ENCODE measurements around the gene BAHD1.

GRCh38 chr15:40501487-40501886, 60.7 kb downstream of the BAHD1 start:
- TF ChIP-seq RELA (CRISPR knock-in tag; IDR thresholded peaks at IDR 0.05; ENCODE audit: borderline replicate concordance) (no peak), MAX (CRISPR knock-in tag; IDR thresholded peaks at IDR 0.05) (no peak), JUN (CRISPR knock-in tag; IDR thresholded peaks at IDR 0.05) (no peak), TP53 (CRISPR knock-in tag; IDR thresholded peaks at IDR 0.05) (no peak), ZNF416 (CRISPR knock-in tag; IDR thresholded peaks at IDR 0.05) (no peak), PREB (CRISPR knock-in tag; IDR thresholded peaks at IDR 0.05; ENCODE audit: borderline replicate concordance) (no peak)
- TF ChIP-seq, protein P1, sequence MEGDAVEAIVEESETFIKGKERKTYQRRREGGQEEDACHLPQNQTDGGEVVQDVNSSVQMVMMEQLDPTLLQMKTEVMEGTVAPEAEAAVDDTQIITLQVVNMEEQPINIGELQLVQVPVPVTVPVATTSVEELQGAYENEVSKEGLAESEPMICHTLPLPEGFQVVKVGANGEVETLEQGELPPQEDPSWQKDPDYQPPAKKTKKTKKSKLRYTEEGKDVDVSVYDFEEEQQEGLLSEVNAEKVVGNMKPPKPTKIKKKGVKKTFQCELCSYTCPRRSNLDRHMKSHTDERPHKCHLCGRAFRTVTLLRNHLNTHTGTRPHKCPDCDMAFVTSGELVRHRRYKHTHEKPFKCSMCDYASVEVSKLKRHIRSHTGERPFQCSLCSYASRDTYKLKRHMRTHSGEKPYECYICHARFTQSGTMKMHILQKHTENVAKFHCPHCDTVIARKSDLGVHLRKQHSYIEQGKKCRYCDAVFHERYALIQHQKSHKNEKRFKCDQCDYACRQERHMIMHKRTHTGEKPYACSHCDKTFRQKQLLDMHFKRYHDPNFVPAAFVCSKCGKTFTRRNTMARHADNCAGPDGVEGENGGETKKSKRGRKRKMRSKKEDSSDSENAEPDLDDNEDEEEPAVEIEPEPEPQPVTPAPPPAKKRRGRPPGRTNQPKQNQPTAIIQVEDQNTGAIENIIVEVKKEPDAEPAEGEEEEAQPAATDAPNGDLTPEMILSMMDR (IDR thresholded peaks at IDR 0.05), result no peak
- TF ChIP-seq, protein P2, sequence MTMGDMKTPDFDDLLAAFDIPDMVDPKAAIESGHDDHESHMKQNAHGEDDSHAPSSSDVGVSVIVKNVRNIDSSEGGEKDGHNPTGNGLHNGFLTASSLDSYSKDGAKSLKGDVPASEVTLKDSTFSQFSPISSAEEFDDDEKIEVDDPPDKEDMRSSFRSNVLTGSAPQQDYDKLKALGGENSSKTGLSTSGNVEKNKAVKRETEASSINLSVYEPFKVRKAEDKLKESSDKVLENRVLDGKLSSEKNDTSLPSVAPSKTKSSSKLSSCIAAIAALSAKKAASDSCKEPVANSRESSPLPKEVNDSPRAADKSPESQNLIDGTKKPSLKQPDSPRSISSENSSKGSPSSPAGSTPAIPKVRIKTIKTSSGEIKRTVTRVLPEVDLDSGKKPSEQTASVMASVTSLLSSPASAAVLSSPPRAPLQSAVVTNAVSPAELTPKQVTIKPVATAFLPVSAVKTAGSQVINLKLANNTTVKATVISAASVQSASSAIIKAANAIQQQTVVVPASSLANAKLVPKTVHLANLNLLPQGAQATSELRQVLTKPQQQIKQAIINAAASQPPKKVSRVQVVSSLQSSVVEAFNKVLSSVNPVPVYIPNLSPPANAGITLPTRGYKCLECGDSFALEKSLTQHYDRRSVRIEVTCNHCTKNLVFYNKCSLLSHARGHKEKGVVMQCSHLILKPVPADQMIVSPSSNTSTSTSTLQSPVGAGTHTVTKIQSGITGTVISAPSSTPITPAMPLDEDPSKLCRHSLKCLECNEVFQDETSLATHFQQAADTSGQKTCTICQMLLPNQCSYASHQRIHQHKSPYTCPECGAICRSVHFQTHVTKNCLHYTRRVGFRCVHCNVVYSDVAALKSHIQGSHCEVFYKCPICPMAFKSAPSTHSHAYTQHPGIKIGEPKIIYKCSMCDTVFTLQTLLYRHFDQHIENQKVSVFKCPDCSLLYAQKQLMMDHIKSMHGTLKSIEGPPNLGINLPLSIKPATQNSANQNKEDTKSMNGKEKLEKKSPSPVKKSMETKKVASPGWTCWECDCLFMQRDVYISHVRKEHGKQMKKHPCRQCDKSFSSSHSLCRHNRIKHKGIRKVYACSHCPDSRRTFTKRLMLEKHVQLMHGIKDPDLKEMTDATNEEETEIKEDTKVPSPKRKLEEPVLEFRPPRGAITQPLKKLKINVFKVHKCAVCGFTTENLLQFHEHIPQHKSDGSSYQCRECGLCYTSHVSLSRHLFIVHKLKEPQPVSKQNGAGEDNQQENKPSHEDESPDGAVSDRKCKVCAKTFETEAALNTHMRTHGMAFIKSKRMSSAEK (CRISPR knock-in tag; IDR thresholded peaks at IDR 0.05; ENCODE audit: borderline replicate concordance), result no peak

Data from WTC11 (cell line).